ENCODE data around the gene NRL.

- TF ChIP-seq CTCF (IDR thresholded peaks at IDR 0.05; ENCODE audit: insufficient read depth, low read depth, low read length): no peak
- TF ChIP-seq EZH2 (IDR thresholded peaks at IDR 0.05; ENCODE audit: insufficient read depth, low read length): no peak
These were observed 1.4 kb downstream of the NRL start for GRCh38 chr14:24113379-24113800.
